Gastroesophageal sphincter (tissue), 3 donors: ENCODE measurements around the gene MAP3K14.

Experiments used
- CTCF ChIP-seq, 4 experiments: fragments of 200-600 bp in 2 of 4; fragments of 450-650 bp in 2 of 4; sonication (generic) in 1 of 4; IDR thresholded peaks; one replicate each; pipeline ENCODE4 v1.5.1; 2017 to 2019; ENCODE audit warnings: antibody characterized with exemption in 4 of 4, mild to moderate bottlenecking in 2 of 4, moderate library complexity in 2 of 4
- EP300 ChIP-seq: sonication (generic); formaldehyde crosslinking; IDR thresholded peaks from one replicate; pipeline ENCODE4 v1.6.1; 2017; ENCODE audit warnings: antibody characterized with exemption, mild to moderate bottlenecking
- POLR2AphosphoS5 ChIP-seq: sonication (generic); formaldehyde crosslinking; IDR thresholded peaks from one replicate; pipeline ENCODE4 v1.6.1; 2017; ENCODE audit warnings: antibody characterized with exemption

- TF ChIP-seq EP300 (no peak), CTCF (IDR thresholded peaks at IDR 0.05) (no peak), POLR2AphosphoS5 (no peak)
These were observed 17.5 kb downstream of the MAP3K14 start for GRCh38 chr17:45299361-45299760.
